H1 (cell line): Measurements from ENCODE around the gene RND3. TPM values are rescaled to one million over a fixed set of nuclear protein-coding genes. Genes with fewer than 3 reads are reported as not detected.

ENCODE experiments used
- CTCF ChIA-PET: fragments of 300-600 bp; sonication (Branson Sonifier 250); formaldehyde crosslinking; loops from one replicate; lab custom pipeline; 2021; ENCODE audit not compliant: partially characterized antibody; lab: Charles Lee
- POLR2A ChIA-PET: fragments of 300-600 bp; sonication (Branson Sonifier 250); formaldehyde crosslinking; loops from one replicate; lab custom pipeline; 2021; ENCODE audit warnings: inconsistent platforms; ENCODE audit not compliant: partially characterized antibody; lab: Charles Lee
- DNase-seq, 2 experiments: peaks; one replicate each; pipeline versions ENCODE4 v3.0.0 to v3.0.0-alpha.2; 2010 to 2022; ENCODE audit warnings: low spot score in 2 of 2, low read depth in 1 of 2, mixed read lengths in 1 of 2
- FAIRE-seq: peaks from 2 replicates; lab custom pipeline; 2011; peaks lifted over from hg19 to GRCh38; lab: Jason Lieb, UNC
- H2AFZ ChIP-seq: 2 replicates; pipeline ENCODE4 v1.8.1; 2012; ENCODE audit warnings: low read length, inconsistent platforms
- H2AK5ac ChIP-seq: 2 replicates; pipeline ENCODE4 v1.6.1; 2013; ENCODE audit warnings: low read depth, low read length
- H2BK120ac ChIP-seq: replicated peaks from 2 replicates; pipeline ENCODE3; 2013; ENCODE audit warnings: low read depth, low read length, inconsistent platforms
- H2BK12ac ChIP-seq: 2 replicates; pipeline ENCODE4 v1.6.1; 2013; ENCODE audit warnings: low read depth, low read length
- H2BK15ac ChIP-seq: 2 replicates; pipeline ENCODE4 v1.6.1; 2013; ENCODE audit warnings: low read length
- H2BK20ac ChIP-seq: 2 replicates; pipeline ENCODE4 v1.6.1; 2013; ENCODE audit warnings: low read length
- H2BK5ac ChIP-seq: 2 replicates; pipeline ENCODE4 v1.6.1; 2013; ENCODE audit warnings: low read depth, low read length
- H3K14ac ChIP-seq: 2 replicates; pipeline ENCODE4 v1.6.1; 2013; ENCODE audit warnings: inconsistent platforms; ENCODE audit not compliant: insufficient read length
- H3K18ac ChIP-seq: 2 replicates; pipeline ENCODE4 v1.6.1; 2013; ENCODE audit warnings: low read length; ENCODE audit errors: extremely low read depth
- H3K23ac ChIP-seq: 2 replicates; pipeline ENCODE4 v1.6.1; 2013; ENCODE audit warnings: inconsistent platforms; ENCODE audit not compliant: insufficient read length
- H3K23me2 ChIP-seq: 2 replicates; pipeline ENCODE4 v1.6.1; 2013; ENCODE audit warnings: low read depth, low read length
- H3K27ac ChIP-seq: 2 replicates; pipeline ENCODE4 v1.6.1; 2011; ENCODE audit warnings: low read depth, low read length, inconsistent platforms
- H3K27me3 ChIP-seq, 4 experiments: replicated peaks in 1 of 4; 1 replicate in 1 of 4; 2 replicates in 3 of 4; pipeline versions ENCODE4 v1.6.1 to v1.8.1; 2011 to 2013; ENCODE audit warnings: low read length in 3 of 4, mild to moderate bottlenecking in 3 of 4, inconsistent platforms in 2 of 4, mixed read lengths in 2 of 4, moderate library complexity in 1 of 4; ENCODE audit not compliant: control insufficient read depth in 3 of 4, insufficient read depth in 3 of 4; ENCODE audit errors: extremely low read depth in 1 of 4
- H3K36me3 ChIP-seq, 4 experiments: 2 replicates each; pipeline versions ENCODE4 v1.6.1 to v1.8.1; 2011 to 2013; ENCODE audit warnings: mild to moderate bottlenecking in 4 of 4, low read length in 3 of 4, moderate library complexity in 2 of 4, control low read depth in 1 of 4, inconsistent platforms in 1 of 4; ENCODE audit not compliant: insufficient read depth in 4 of 4, control insufficient read depth in 2 of 4
- H3K4ac ChIP-seq: replicated peaks from 2 replicates; pipeline ENCODE3; 2013; ENCODE audit warnings: low read length, low read depth, mixed read lengths, inconsistent platforms; ENCODE audit not compliant: insufficient read length
- H3K4me1 ChIP-seq, 4 experiments: replicated peaks in 1 of 4; 1 replicate in 1 of 4; 2 replicates in 3 of 4; pipeline versions ENCODE4 v1.6.1 to v1.8.1; 2011 to 2013; ENCODE audit warnings: low read length in 3 of 4, inconsistent platforms in 2 of 4, mixed read lengths in 1 of 4; ENCODE audit not compliant: insufficient read depth in 4 of 4, control insufficient read depth in 3 of 4
- H3K4me2 ChIP-seq, 2 experiments: 2 replicates each; pipeline versions ENCODE4 v1.6.1 to v1.8.1; 2011 to 2013; ENCODE audit warnings: low read depth in 2 of 2, low read length in 2 of 2, control low read depth in 1 of 2, inconsistent platforms in 1 of 2, mild to moderate bottlenecking in 1 of 2; ENCODE audit not compliant: insufficient read depth in 1 of 2
- H3K4me3 ChIP-seq, 4 experiments: fragments of 200-600, 300-600 bp in 1 of 4; sonication (generic), shearing (Covaris generic), sonication (Bioruptor Twin) in 1 of 4; 2 replicates each; pipeline versions ENCODE4 v1.5.1 to v1.8.1; 2011 to 2016; ENCODE audit warnings: low read length in 4 of 4, low read depth in 3 of 4, control low read depth in 2 of 4, inconsistent platforms in 2 of 4, mild to moderate bottlenecking in 2 of 4, mixed read lengths in 1 of 4, moderate library complexity in 1 of 4; ENCODE audit not compliant: insufficient read depth in 2 of 4; ENCODE audit errors: extremely low read depth in 1 of 4
- H3K56ac ChIP-seq: replicated peaks from 2 replicates; pipeline ENCODE3; 2013; ENCODE audit warnings: low read depth, mild to moderate bottlenecking, mixed read lengths, low read length, inconsistent platforms; ENCODE audit not compliant: insufficient read length
- H3K79me1 ChIP-seq: 2 replicates; pipeline ENCODE4 v1.6.1; 2013; ENCODE audit warnings: low read depth, low read length, control low read depth
- H3K79me2 ChIP-seq, 2 experiments: 2 replicates each; pipeline versions ENCODE4 v1.6.1 to v1.8.1; 2012 to 2013; ENCODE audit warnings: low read length in 2 of 2, mild to moderate bottlenecking in 2 of 2, inconsistent platforms in 1 of 2; ENCODE audit not compliant: insufficient read depth in 2 of 2, control insufficient read depth in 1 of 2
- H3K9ac ChIP-seq, 4 experiments: replicated peaks in 1 of 4; 1 replicate in 1 of 4; 2 replicates in 3 of 4; pipeline versions ENCODE4 v1.6.1 to v1.8.1; 2011 to 2013; ENCODE audit warnings: low read depth in 3 of 4, low read length in 3 of 4, control low read depth in 2 of 4, mild to moderate bottlenecking in 2 of 4, moderate library complexity in 2 of 4, inconsistent platforms in 1 of 4; ENCODE audit errors: extremely low read depth in 1 of 4
- H3K9me3 ChIP-seq, 2 experiments: 2 replicates each; pipeline versions ENCODE4 v1.6.1 to v1.8.1; 2012 to 2013; ENCODE audit warnings: mild to moderate bottlenecking in 2 of 2, moderate library complexity in 2 of 2, control low read depth in 1 of 2, inconsistent platforms in 1 of 2, low read depth in 1 of 2, low read length in 1 of 2, mixed read lengths in 1 of 2; ENCODE audit not compliant: insufficient read depth in 2 of 2
- H4K20me1 ChIP-seq, 2 experiments: replicated peaks in 1 of 2; 2 replicates each; pipeline versions ENCODE3 to v1.8.1; 2011 to 2013; ENCODE audit warnings: inconsistent platforms in 2 of 2, low read length in 2 of 2, mild to moderate bottlenecking in 1 of 2; ENCODE audit not compliant: insufficient read depth in 2 of 2, control insufficient read depth in 1 of 2
- H4K5ac ChIP-seq: 2 replicates; pipeline ENCODE4 v1.6.1; 2013; ENCODE audit warnings: low read length, low read depth, mixed read lengths, inconsistent platforms; ENCODE audit not compliant: insufficient read length
- H4K8ac ChIP-seq: 2 replicates; pipeline ENCODE4 v1.8.0; 2013; ENCODE audit warnings: mild to moderate bottlenecking, moderate library complexity, low read length, inconsistent platforms; ENCODE audit not compliant: insufficient read depth; ENCODE audit errors: extremely low read depth
- H4K91ac ChIP-seq: replicated peaks from 2 replicates; pipeline ENCODE3; 2013; ENCODE audit warnings: low read length, mixed read lengths, inconsistent platforms; ENCODE audit not compliant: insufficient read length
- HDAC2 ChIP-seq, 2 experiments: fragments of 300-600 bp in 1 of 2; sonication (generic) in 1 of 2; IDR thresholded peaks; 2 replicates each; pipeline ENCODE4 v1.6.1; 2011 to 2012; ENCODE audit warnings: low read depth in 2 of 2, low read length in 2 of 2, mild to moderate bottlenecking in 2 of 2, moderate library complexity in 2 of 2, borderline replicate concordance in 1 of 2, inconsistent platforms in 1 of 2
- WGBS, 2 experiments: shearing (Covaris generic) in 1 of 2; methylation state at CpG; one replicate each; pipeline versions ENCODE4 v1.1.6 to v1.1.7; 2013 to 2015; ENCODE audit warnings: low lambda C conversion rate in 2 of 2, mixed read lengths in 2 of 2, inconsistent platforms in 1 of 2, low coverage in 1 of 2, missing lambda C conversion rate in 1 of 2; ENCODE audit not compliant: insufficient replicate concordance in 2 of 2, insufficient coverage in 1 of 2, insufficient read length in 1 of 2; ENCODE audit errors: extremely low coverage in 1 of 2, missing lambda C conversion rate in 1 of 2; 5-methylcytosine and 5-hydroxymethylcytosine counted together
- polyA plus RNA-seq, 7 experiments: library from polyadenylated mRNA; depleted of rRNA in 3 of 7; stranded (reverse) in 5 of 7; unstranded in 2 of 7; fragments of >200 nt in 5 of 7; fragments of 200-250 nt in 2 of 7; gene quantifications; 1 replicate in 5 of 7; 2 replicates in 1 of 7; 4 replicates in 1 of 7; pipeline versions ENCODE4 v1.2.1 to v1.2.3, GENCODE V29; 2011 to 2013; ENCODE audit warnings: missing spikeins in 2 of 7, mixed read lengths in 2 of 7
- total RNA-seq: library from RNA; stranded (reverse); fragmentation: NEBNext Ultra II Directional; extraction: Animal tissue kit (Norgen Biotek cat#: 25700); gene quantifications from 2 replicates; pipeline ENCODE4 v1.2.1, GENCODE V29; 2021

The RND3 gene
- total and polyA plus RNA-seq, 2 of the 8 experiments (the other 6 are each of a cell fraction or from before 2014, with no cell fraction given), result 12.2 to 25.6 TPM

DNA sequence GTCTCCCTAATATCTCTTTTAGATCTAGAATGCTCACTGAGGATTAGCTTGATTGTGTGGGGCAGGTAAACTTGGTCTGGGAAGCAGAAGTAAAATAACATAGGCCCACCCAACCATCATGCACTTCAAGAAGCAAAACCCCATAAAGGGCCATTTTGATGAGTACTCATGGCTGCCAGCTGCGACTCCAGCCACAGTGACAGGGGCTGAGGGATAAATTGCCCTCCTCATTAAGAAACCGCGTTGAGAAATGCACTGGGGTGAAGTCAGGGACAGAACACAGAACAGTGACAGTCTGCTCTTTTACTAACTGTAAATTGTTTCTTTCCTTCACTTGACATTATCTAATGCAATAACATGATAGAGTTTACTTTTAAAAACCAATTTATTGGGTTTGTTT lies 60.2 kb downstream of the RND3 start:
- no peaks in the 10 kb centered on the region for H3K23me2 ChIP-seq
- 92% methylated on average over 3 of the region's 3 CpGs; no CpG with 5 or more reads in 1 of the 2 experiments for WGBS, 2 experiments
- H3K36me3 ChIP-seq, result no peaks in the 10 kb centered on the region
- no peak overlapping the region for H3K4ac ChIP-seq
- no peak for FAIRE-seq
- H2AFZ ChIP-seq, result no peak overlapping the region
- no peak overlapping the region for H3K18ac ChIP-seq
- no peak overlapping the region for H2BK20ac ChIP-seq
- H3K9ac ChIP-seq, result no peak overlapping the region
- H2BK5ac ChIP-seq, result no peak overlapping the region
- no peak overlapping the region for H3K27ac ChIP-seq
- no peaks in the 10 kb centered on the region for H4K20me1 ChIP-seq
- H3K79me2 ChIP-seq, result no peaks in the 10 kb centered on the region
- POLR2A ChIA-PET, result interaction anchor here (1.1 kb wide), 1 partner anchor 15 kb away, joined by 3 read pairs; no protein-coding TSS in a partner anchor
- H3K4me3 ChIP-seq, result no peak overlapping the region
- peaks cover 0 to 7% (median 3%) of the 10 kb centered on the region in 4 experiments; a peak in 5 of 7 replicates for H3K4me1 ChIP-seq
- no peak overlapping the region for H2BK120ac ChIP-seq
- H2BK15ac ChIP-seq, result no peak overlapping the region
- no peaks in the 10 kb centered on the region for H3K9me3 ChIP-seq
- no peak overlapping the region for H4K91ac ChIP-seq
- H4K5ac ChIP-seq, result no peak overlapping the region
- no peak overlapping the region for H2AK5ac ChIP-seq
- H4K8ac ChIP-seq, result no peak overlapping the region
- no peak overlapping the region for H3K14ac ChIP-seq
- H3K27me3 ChIP-seq, result no peaks in the 10 kb centered on the region
- CTCF ChIA-PET, result no interaction called here
- no peak overlapping the region for H3K23ac ChIP-seq
- TF ChIP-seq HDAC2 (IDR thresholded peaks at IDR 0.05; ENCODE audit: borderline replicate concordance in 1 of 2, low read depth in 2 of 2, low read length in 2 of 2), result no peak
- no peaks in the 10 kb centered on the region for H3K79me1 ChIP-seq
- H3K4me2 ChIP-seq, result no peak overlapping the region
- no peak overlapping the region for H3K56ac ChIP-seq
- H2BK12ac ChIP-seq, result no peak overlapping the region
- no peak for DNase-seq
